ENCODE results near the gene ASTL.

ASTL gene

DNA sequence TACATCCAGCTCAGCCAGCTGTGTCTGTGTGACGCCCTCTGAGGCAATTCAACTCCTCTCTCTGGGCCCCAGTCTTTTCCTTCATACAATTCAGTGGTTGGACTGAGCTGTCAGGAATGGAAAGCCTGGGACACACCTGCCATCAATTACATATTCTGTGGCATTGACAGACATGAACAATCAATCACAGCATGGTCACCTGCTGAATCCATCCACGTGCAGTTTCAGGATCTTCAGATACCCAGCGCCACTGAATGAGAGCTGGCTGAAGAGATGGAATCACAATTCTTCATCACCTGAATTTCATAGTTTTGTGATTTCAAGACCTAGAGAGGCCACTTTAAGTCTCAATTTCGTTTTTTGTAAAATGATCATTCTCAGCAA is 27.1 kb downstream of the ASTL start:
- TF ChIP-seq YY1 (IDR thresholded peaks at IDR 0.05; ENCODE audit: low read depth) (no peak), CEBPB (IDR thresholded peaks at IDR 0.05) (no peak), EGR1 (IDR thresholded peaks at IDR 0.05) (no peak), FOXM1 (IDR thresholded peaks at IDR 0.05; ENCODE audit: borderline replicate concordance, low read depth) (no peak), RAD21 (IDR thresholded peaks at IDR 0.05; ENCODE audit: low read depth) (no peak), CREB1 (IDR thresholded peaks at IDR 0.05; ENCODE audit: low read depth) (no peak), TAF1 (IDR thresholded peaks at IDR 0.05; ENCODE audit: low read depth) (no peak), TEAD4 (IDR thresholded peaks at IDR 0.05) (no peak)
- TF ChIP-seq, protein P1, sequence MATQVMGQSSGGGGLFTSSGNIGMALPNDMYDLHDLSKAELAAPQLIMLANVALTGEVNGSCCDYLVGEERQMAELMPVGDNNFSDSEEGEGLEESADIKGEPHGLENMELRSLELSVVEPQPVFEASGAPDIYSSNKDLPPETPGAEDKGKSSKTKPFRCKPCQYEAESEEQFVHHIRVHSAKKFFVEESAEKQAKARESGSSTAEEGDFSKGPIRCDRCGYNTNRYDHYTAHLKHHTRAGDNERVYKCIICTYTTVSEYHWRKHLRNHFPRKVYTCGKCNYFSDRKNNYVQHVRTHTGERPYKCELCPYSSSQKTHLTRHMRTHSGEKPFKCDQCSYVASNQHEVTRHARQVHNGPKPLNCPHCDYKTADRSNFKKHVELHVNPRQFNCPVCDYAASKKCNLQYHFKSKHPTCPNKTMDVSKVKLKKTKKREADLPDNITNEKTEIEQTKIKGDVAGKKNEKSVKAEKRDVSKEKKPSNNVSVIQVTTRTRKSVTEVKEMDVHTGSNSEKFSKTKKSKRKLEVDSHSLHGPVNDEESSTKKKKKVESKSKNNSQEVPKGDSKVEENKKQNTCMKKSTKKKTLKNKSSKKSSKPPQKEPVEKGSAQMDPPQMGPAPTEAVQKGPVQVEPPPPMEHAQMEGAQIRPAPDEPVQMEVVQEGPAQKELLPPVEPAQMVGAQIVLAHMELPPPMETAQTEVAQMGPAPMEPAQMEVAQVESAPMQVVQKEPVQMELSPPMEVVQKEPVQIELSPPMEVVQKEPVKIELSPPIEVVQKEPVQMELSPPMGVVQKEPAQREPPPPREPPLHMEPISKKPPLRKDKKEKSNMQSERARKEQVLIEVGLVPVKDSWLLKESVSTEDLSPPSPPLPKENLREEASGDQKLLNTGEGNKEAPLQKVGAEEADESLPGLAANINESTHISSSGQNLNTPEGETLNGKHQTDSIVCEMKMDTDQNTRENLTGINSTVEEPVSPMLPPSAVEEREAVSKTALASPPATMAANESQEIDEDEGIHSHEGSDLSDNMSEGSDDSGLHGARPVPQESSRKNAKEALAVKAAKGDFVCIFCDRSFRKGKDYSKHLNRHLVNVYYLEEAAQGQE (IDR thresholded peaks at IDR 0.05; ENCODE audit: low read depth) = no peak
- TF ChIP-seq, protein P2, sequence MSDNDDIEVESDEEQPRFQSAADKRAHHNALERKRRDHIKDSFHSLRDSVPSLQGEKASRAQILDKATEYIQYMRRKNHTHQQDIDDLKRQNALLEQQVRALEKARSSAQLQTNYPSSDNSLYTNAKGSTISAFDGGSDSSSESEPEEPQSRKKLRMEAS (IDR thresholded peaks at IDR 0.05) = no peak

DNA sequence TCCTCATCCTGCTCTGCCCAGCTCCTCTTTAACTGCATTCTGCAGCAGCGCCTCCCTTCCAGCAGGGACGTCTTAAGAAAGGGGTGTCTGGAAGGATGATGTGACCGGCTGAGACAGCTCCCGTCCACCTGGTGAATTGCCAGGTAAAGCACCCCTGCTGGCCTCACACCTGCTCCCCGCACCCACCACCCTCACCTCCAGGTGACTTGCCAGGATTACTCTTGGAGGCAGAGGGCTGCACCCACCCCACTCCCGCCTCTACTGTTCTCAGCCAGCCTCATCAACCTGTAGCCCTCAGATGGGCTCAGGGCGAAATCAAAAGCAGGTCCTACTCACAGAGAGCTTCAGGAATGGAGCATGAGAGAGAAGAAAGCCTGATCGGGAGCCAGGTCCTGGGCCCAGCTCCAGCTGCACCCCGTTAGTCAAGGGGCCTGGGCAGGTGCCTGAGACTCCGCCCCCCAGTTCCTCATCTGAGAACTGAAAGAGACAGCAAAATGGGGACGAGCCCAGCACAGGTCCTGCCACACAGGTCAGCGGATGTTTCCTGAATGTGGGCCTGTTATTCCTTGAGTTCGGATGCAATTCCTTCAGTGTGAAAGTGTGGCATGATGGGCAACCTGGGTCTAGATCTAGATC is 27.6 kb downstream of the ASTL start:
- TF ChIP-seq TAF1 (IDR thresholded peaks at IDR 0.05; ENCODE audit: low read depth) (no peak), EGR1 (IDR thresholded peaks at IDR 0.05) (no peak), ZBTB7A (IDR thresholded peaks at IDR 0.05; ENCODE audit: low read depth) (no peak), EP300 (IDR thresholded peaks at IDR 0.05; ENCODE audit: borderline replicate concordance) (no peak), FOXM1 (IDR thresholded peaks at IDR 0.05; ENCODE audit: borderline replicate concordance, low read depth) (no peak)
- TF ChIP-seq, protein P3, sequence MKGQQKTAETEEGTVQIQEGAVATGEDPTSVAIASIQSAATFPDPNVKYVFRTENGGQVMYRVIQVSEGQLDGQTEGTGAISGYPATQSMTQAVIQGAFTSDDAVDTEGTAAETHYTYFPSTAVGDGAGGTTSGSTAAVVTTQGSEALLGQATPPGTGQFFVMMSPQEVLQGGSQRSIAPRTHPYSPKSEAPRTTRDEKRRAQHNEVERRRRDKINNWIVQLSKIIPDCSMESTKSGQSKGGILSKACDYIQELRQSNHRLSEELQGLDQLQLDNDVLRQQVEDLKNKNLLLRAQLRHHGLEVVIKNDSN (IDR thresholded peaks at IDR 0.05) = no peak

DNA sequence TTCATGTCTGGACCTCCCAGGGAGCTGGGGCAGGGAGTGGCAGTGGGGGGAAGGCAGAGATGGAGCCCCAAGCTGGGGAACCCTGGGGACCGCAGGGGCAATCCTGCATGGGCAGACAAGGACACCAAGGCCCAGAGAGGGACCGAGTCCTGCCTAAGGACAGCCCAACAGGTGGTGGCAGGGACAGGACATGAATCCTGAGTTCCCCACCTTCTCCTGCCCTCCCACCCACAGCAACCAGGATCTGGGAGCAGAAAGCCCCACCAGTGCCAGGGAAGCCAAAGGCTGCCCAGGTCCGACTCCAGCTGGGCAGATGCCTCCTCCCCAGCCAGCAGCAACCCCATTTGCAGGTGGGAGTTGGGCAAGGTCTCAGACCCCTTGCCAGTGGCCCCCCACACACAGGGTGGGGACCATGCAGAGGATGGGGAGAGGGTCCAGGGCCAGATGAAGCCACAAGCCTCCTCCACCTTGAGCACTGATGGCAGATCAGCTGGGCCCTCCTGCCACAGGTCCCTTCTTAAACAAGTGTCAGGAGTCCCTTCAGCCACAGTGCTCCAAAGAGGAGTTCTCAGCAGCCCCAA is 28.3 kb downstream of the ASTL start:
- TF ChIP-seq EP300 (IDR thresholded peaks at IDR 0.05; ENCODE audit: borderline replicate concordance) (no peak), RAD21 (IDR thresholded peaks at IDR 0.05; ENCODE audit: low read depth) (no peak), TAF1 (IDR thresholded peaks at IDR 0.05; ENCODE audit: low read depth) (no peak), ZBTB7A (IDR thresholded peaks at IDR 0.05; ENCODE audit: low read depth) (no peak), CREB1 (IDR thresholded peaks at IDR 0.05; ENCODE audit: low read depth) (no peak), NFIC (IDR thresholded peaks at IDR 0.05) (no peak), FOXM1 (IDR thresholded peaks at IDR 0.05; ENCODE audit: borderline replicate concordance, low read depth) (no peak), EGR1 (IDR thresholded peaks at IDR 0.05) (no peak), YY1 (IDR thresholded peaks at IDR 0.05; ENCODE audit: low read depth) (no peak)
- TF ChIP-seq, protein P2 (IDR thresholded peaks at IDR 0.05) = no peak
- TF ChIP-seq, protein P1 (IDR thresholded peaks at IDR 0.05; ENCODE audit: low read depth) = no peak

DNA sequence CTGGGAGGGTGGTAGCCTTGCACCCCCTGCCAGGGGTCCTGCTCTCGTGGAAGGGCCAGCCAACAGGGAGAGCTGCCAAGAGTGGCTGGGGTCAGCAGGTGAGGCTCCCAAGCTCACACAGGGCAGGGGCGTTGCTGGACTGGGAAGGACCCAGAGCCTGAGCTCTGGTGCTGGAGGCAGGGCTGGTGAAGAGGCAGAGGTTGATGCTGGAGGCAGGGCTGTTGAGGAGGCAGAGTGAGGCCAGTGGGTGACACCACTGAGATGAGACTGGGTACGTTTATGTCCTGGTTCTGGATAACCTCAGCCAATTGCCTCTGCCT is 29.0 kb downstream of the ASTL start:
- TF ChIP-seq, protein P3 (IDR thresholded peaks at IDR 0.05) = no peak
- TF ChIP-seq, protein P2 (IDR thresholded peaks at IDR 0.05) = no peak
- no peak for TF ChIP-seq TAF1 (IDR thresholded peaks at IDR 0.05; ENCODE audit: low read depth)
- TF ChIP-seq YY1 (IDR thresholded peaks at IDR 0.05; ENCODE audit: low read depth) = no peak
- TF ChIP-seq CREB1 (IDR thresholded peaks at IDR 0.05; ENCODE audit: low read depth) = no peak
- TF ChIP-seq TEAD4 (IDR thresholded peaks at IDR 0.05) = no peak
- no peak for TF ChIP-seq EP300 (IDR thresholded peaks at IDR 0.05; ENCODE audit: borderline replicate concordance)
- no peak for TF ChIP-seq TCF12 (IDR thresholded peaks at IDR 0.05; ENCODE audit: low read depth)
- TF ChIP-seq, protein P1 (IDR thresholded peaks at IDR 0.05; ENCODE audit: low read depth) = no peak
- TF ChIP-seq CEBPB (IDR thresholded peaks at IDR 0.05) = no peak
- no peak for TF ChIP-seq NFIC (IDR thresholded peaks at IDR 0.05)
- TF ChIP-seq RAD21 (IDR thresholded peaks at IDR 0.05; ENCODE audit: low read depth) = no peak
- TF ChIP-seq EGR1 (IDR thresholded peaks at IDR 0.05) = no peak
- TF ChIP-seq ZBTB7A (IDR thresholded peaks at IDR 0.05; ENCODE audit: low read depth) = no peak
- no peak for TF ChIP-seq FOXM1 (IDR thresholded peaks at IDR 0.05; ENCODE audit: borderline replicate concordance, low read depth)
